AG08395 (cell line): ENCODE results near the gene PSMB2.

ENCODE experiments used
- DNase-seq: peaks from one replicate; pipeline ENCODE4 v3.0.0; 2012; ENCODE audit warnings: mixed read lengths, low spot score

PSMB2 gene

DNA sequence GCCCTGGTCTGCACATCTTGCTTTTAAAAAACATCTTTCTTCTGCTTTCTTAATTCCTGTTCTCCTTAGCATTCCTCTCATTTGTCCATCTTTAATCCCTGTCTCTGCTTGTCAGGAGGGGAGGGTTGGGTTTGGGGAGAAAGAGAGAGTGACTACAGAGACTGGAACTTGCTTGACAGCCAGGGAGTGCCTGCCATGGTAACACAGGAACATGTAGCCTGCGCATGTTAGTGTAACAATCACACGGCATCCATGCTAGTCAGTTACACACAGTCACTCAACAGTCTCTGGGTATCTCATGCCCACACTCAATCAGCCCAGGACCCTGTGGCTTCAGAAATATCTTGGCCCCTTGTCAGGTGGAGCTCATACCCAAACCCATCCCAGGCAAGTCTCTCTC, 69.0 kb downstream of the PSMB2 start:
- DNase-seq: no peak

DNA sequence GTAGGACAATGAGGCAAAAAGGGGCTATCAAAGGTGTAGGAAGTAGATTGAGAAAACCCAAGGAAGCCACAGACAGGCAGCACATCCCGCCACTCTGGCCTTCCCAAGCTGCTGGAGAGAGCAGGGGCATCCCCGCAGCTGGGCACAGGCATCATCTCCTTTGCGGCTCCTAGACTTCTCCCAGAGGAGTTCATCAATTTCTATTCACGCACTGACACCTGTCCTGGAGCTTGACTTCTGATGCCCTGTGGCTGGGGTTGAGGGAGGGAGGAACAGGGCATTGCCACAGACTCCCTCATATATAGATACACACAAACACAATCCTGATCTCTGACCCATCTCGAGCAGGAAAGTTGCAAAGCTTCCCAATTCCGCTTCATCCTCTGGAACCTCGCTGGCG, 70.1 kb downstream of the PSMB2 start:
- DNase-seq: no peak

DNA sequence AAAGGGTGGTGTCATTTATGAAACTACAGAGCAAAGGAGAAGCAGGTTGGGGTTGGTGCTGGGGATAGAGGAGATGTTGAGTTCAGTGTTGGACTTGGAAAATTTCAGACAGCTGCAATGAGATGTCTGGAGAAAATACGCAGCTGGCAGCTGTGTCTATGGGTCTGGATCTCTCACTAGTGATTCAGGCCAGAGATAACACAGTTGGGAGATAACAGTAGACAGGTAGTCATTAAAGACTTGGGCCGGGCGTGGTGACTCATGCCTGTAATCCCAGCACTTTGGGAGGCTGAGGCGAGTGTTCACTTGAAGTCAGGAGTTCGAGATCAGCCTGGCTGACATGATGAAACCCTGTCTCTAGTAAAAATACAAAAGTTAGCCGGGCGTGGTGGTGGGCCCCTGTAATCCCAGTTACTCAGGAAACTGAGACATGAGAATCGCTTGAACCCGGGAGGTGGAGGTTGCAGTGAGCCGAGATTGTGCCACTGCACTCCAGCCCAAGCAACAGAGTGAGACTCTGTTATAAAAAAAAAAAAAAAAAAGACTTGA, 70.7 kb downstream of the PSMB2 start:
- DNase-seq: no peak

DNA sequence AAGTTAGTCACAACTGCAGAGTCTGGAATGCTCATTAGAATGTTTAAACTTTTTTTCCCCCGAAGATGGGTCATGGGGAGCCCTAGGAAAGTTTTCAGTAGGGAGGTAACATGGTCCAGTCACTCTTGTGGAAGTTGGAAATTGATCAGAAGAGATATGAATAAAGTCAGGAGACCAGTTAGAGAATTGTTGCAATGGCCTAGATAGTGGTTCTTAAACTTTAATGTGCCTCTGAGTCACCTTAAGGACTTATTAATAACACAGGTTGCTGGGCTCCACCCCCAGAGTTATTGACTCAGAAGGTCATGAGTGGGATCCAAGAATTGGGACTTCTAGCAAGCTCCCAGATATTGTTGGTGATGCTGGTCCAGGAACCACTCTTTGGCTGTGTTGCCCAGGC, 71.4 kb downstream of the PSMB2 start:
- no peak for DNase-seq

DNA sequence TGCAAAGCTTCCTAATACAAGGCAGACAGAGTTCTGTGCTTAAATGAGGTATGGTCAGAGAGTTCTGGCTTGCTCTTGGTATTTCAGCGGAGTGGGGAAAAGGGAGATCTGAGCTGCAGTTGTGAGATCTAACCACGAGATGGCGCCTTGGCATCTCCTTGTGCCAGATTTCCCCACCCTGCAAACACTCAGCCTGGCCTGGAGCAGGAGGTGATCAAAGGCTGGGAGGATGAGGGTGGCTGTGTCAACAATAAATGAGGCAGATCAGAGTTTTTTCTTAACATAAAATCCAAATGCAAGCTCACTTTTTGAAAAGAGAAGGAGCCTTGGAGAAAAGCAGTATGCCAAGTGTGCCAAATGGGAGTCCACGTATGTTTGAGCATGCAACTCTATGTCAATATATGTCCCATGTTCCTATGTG, 72.3 kb downstream of the PSMB2 start:
- peak; percentile 89 for DNase-seq

DNA sequence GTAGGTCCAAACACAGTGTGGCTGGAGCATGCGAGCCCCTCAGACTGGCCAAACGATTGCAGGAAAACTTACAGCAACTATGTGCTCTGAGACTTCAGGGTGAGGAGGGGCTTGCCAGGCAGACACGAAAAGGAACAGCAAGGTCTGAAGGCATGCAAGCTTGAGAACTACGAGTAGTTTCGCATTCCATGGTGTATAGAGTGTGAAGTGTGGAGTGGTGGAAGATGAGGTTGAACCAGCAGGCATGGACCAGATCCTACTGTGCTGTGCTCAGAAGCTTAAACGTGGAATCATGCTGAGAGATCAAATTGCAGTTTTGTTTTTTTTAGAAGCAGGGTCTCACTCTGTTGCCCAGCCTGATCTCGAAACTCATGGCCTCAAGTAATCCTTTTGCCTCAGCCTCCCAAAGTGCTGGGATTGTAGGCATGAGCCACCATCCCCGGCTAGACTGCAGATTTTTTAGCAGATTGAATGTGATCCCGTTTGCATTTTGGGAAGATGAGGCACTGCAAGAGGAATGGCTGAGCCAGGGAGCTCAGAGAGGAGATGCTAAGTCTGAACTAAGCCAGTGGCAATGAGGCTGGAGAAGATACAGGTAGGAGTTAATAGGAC, 73.3 kb downstream of the PSMB2 start:
- DNase-seq: no peak

DNA sequence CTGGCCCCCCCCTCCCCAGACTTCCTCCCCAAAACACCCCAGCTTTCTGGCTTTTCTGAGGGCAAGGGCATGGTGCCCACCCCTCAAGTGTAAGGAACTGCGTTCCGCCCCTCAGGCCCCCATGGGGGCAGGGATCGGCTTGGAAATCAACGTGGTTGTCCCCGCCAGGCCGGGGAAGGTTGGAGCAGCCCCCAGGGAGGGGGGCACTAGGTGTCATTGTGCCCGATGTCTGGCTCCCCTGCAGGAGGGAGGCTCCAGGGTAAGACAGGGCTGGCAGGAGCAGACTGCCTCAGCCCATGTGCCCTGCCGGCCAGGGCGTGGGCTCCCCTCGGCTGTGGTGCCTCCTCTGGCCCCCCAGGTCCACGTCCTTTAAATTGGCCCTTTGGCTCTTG, 75.6 kb downstream of the PSMB2 start:
- no peak for DNase-seq

DNA sequence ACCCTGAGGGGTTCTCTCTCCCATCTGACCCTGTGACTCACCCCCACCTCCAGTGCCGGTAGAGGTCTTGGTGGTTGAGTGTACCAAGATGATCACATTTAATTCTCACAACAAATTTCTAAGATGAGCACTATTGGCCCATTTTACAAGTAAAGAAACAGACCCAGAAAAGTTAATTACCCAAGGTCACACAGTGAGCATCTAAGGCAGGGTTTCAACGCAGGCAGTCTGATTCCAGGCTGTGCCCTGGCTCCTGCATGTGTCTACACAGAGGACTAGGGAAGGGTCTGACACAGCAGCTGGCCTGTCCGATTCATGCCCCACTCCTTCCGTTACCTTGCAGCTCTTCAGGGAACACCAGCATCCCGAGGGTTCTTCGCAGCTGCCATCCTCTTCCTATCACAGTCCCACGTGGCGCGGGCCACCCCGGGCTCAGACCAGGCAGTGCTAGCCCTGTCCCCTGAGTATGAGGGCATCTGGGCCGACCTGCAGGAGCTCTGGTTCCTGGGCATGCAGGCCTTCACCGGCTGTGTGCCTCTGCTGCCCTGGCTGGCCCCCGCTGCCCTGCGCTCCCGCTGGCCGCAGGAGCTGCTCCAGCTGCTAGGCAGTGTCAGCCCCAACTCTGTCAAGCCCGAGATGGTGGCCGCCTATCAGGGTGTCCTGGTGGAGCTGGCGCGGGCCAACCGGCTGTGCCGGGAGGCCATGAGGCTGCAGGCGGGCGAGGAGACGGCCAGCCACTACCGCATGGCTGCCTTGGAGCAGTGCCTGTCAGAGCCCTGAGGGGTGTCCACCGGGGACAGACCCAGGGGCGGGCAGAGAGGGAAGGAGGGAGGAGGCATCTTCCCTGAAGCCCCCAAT, 76.2 kb downstream of the PSMB2 start:
- DNase-seq: no peak

DNA sequence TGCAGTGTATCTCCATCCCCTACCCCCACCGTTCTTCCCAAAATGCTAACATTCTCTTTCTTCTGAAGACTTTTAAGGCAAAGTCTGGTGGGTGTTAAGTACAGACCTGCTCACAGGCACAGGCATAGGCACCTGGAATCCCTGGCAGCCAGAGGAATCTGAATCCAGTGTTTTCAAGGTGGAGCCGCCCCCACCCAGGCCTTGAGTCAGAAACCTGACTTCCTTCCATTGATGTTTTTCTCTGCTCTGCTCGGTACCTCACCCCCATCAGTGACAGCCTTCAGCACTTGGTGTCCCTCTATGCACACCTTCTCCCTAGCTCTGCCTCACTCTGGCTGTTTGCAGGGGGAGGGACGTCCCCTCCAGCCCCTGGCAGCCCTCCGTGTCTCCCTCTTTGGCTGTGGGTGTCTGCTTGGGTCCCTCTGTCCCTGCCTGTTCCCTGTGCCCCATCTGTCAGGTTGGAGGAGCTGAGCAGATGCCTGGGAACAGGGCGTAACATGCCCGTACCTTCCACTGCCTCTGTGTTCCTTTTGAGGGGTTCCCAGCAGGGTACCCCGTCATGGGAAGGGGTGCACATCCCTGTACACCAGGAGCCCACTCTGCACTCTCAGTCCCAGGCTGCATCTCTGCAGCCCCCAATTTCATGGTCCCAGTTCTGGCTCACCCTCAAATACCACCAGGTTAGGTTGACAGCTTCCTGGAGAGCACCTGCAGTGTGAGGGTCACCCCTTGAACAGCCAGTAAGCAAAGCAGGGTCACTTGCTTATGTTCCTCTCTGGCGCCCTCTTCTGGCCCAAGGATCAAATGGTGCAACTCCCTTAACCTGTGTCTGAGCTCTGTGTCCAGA, 77.1 kb downstream of the PSMB2 start:
- peak; percentile 81 for DNase-seq

DNA sequence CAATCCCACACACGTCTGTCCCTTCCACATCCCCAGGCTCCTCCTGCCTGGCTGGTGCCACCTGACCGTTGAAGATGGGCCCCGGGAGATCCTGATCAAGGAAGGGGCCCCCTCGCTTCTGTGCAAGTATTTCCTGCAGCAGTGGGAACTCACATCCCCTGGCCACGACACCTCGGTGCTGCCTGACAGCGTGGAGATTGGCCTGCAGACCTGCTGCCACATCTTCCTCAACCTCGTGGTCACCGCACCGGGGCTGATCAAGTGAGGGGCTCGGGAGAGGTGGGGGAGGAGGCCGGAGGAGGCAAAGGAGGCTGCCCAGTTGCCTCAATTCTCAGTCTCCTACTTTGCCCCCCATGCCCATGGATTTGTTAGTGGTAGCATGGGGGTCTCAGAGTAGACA, 78.2 kb downstream of the PSMB2 start:
- DNase-seq: no peak

DNA sequence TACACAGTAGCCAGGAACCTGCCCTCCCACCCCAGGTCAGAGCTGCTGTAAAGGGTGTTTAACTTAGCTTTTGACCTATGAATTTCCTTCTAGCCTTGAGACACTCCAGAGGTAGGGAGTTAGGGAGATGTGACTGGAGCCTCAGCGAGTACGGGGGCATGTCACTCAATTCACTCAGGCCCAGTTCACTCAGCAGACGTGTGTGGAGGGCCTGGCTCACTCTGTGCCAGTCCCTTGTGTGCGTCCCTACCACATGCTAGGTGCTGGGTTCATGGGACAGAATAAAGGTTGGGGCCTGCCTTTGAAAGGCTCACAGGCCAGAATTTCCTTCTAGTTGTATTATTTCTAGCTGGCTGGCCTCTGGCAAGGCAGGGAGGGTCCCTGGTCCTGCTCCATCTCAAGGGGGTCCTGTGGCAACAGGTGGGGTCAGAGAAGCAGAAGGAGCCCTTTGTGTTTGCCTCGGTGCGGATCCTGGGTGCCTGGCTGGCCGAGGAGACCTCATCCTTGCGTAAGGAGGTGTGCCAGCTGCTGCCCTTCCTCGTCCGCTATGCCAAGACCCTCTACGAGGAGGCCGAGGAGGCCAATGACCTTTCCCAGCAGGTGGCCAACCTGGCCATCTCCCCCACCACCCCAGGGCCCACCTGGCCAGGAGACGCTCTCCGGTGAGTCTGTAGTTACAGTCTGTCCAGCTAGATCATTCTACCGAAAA, 79.2 kb downstream of the PSMB2 start:
- no peak for DNase-seq

DNA sequence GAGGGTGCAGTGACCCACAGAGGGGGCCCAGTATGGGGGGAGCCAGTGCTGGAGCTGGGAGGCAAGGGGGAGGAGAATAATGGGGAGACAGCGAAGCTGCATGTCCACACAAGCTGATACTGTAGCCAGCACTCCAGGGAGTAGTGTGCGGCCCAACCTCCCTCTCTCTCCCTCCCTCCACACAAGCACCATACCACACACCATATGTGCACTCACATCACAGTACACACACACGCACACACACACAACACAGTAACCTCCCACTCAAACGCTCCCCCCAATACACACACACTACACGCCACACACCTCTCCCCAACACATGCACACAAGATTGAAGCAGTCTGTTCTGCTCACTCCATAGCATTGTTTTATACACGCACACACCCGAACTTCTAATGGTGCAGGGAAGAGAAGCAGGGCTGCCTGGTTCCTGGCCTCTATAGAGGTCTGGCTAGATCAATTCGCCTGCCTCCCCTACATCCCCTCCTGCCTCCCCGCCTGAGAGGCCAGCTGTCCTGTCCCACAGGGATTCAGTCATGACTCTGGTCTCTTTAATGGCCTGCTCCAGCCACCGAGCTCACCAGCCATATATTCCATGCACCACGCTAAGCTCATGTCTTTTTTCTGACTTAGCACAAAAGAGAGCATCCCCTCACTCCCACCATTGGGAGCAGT, 79.9 kb downstream of the PSMB2 start:
- DNase-seq: no peak

DNA sequence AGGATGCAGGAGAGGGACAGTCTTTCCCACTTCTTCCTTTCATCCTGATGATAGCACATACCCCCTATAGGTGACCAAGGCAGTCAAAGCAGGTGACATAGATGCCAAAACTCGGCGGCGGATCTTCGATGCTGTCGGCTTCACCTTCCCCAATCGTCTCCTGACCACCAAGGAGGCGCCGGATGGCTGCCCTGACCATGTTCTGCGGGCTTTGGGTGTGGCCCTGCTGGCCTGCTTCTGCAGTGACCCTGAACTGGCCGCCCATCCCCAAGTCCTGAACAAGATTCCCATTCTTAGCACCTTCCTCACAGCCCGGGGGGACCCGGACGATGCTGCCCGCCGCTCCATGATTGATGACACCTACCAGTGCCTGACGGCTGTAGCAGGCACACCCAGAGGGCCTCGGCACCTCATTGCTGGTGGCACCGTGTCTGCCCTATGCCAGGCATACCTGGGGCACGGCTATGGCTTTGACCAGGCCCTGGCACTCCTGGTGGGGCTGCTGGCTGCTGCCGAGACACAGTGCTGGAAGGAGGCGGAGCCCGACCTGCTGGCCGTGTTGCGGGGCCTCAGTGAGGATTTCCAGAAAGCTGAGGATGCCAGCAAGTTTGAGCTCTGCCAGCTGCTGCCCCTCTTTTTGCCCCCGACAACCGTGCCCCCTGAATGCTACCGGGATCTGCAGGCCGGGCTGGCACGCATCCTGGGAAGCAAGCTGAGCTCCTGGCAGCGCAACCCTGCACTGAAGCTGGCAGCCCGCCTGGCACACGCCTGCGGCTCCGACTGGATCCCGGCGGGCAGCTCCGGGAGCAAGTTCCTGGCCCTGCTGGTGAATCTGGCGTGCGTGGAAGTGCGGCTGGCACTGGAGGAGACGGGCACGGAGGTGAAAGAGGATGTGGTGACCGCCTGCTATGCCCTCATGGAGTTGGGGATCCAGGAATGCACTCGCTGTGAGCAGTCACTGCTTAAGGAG, 80.8 kb downstream of the PSMB2 start:
- DNase-seq: no peak

DNA sequence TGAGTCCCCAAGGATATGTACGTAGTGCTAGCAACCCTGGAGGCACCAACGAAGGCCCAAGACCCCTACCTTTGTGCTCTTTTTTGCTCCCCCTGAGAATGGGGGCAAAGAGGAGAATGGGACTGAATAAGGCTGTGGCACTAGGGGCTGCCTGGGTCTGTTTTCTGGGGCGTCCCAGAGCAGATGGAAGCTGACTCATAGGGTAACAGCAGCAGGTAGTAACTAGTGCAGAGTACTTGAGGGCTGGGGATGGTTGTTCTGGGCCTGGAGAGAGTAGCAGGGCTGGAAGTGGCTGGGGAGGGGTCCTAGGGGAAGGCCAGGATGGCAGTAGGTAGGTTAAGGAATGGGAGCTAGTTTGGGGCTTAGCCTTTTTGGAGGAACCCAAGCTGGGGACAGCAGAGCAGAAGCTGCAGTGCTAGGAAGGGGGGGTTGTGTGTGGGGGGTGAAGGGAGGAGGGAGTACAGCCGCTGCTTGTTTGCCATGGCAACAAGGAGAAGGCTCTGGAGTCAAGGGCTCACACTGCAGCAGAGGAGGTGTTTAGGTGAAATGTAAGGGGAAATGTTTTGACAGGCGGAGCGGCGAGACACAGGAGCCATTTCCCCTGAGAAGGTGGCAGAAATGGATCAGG, 81.9 kb downstream of the PSMB2 start:
- no peak for DNase-seq

DNA sequence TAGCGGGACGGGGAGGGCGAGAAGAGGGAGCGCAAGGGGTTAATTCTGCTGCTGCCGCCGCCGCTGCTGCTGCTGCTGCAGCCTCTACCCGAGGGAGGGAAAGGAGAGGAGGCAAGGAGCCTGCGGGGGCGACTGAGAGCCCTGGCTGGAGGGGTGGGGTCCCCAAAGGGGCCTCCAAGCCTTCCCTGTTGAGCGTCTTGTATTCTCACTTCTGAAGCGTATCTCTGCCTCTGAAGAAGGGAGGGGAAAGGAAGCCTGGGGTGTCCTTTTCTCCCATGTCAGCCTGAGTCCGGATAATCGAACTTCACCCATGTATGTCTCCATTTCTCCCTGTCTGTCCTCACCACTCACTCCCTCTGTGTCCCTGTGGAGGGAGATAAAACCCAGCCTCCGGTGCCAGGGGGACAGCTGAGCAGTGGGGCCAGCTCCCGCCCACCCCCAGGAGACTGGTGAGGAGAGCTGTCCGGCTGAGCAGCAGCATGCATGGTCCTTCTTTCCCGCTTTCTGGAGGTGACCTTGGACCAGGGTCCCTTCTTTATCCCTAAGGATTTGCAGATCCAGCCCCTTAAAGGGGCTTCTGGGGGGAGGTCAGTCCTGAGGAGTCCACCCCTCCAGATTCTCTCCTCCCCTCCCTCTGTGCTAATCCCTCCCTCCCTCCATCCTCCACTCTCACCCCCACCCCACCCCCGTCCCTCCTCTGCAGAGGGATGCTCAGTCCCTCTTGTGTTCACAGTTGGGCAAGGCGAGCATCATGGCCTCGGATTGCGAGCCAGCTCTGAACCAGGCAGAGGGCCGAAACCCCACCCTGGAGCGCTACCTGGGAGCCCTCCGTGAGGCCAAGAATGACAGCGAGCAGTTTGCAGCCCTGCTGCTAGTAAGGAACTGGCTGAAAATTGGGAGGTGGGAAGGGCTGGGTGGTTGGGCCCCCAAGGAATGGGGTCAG, 82.7 kb downstream of the PSMB2 start:
- no peak for DNase-seq

DNA sequence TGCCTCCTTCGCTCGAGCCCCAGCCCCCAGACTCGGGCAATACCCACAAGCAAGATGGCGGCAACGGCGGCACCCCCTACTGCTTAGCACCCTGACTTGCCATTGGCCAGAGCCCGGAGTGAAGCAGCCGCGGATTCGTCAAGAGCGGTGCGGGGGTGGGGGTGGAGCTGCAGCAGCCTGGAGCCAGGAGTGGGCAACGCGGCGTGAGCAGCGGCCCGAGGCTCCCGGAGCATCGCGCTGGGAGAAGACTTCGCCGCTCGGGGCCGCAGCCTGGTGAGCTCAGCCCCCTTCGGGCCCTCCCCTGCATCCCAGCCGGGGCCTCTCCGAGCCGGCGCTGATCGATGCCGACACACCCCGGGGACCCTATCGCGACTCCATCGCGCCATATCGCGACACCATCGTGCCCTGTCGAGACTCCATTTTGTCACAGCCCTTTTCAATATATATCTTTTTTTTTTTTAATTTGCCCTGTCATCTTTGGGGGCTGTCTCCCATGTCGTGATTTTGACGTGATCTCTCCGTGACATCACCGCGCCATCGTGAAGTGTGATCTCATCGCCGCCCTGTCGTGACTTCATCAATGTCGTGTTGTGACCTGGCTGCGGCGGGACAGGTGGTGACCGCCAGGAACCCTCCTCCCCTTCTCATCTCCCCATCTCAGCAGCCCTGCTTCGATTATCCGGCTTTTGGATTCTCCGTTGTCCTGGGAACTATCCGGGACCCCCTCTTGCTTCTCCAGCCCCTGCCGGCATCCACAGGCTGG, 83.5 kb downstream of the PSMB2 start, which contains the start of gene NCDN:
Gene NCDN, plus strand, starts transcription at position 189 of the 763 bp plus-strand sequence. Its CDS starts 392 bp downstream, at position 581.
- DNase-seq: peak; percentile 98

DNA sequence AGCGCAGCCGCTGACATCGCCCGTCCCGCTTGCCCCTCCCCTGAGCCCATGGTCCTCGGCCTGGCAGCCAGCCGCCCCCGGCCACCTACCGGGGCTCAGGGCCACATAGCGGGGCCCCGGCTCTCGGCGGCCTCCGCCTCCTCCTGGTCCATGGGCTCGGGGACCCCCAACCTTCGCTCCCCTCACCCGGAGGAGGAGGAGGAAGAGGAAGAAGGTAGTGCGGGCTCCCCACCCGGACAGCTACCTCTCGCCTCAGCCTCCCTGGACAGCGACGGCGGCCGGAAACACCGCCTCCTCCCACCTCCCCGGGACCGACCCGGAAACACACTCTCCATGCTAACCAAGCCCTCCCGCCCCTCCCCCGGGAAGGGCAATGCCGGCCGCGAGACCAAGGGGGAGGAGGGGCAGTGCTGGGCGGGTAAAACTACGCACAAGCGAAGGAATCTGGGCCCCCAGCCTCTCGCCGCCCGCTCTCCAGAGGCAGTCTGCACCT, 84.2 kb downstream of the PSMB2 start, which contains the start of gene KIAA0319L:
Gene KIAA0319L, minus strand, starts transcription at position 286 of the 493 bp plus-strand sequence. CDS start 2,912 bp downstream, outside the sequence.
- DNase-seq: peak; percentile 92
